Upper lobe of left lung (tissue), 4 donors: ENCODE data around the gene LIPN.

Source experiments
- EP300 ChIP-seq, 4 donors: sonication (generic); formaldehyde crosslinking; IDR thresholded peaks; one replicate each; pipeline ENCODE4 v1.5.1; 2017; ENCODE audit warnings: antibody characterized with exemption in 4 of 4, control low read depth in 2 of 4
- POLR2A ChIP-seq, 4 donors: fragments of 450-650 bp; IDR thresholded peaks; one replicate each; pipeline ENCODE4 v1.5.1; 2016 to 2017; ENCODE audit warnings: antibody characterized with exemption in 4 of 4, mild to moderate bottlenecking in 2 of 4
- POLR2AphosphoS5 ChIP-seq, 2 donors: sonication (generic); formaldehyde crosslinking; IDR thresholded peaks; one replicate each; pipeline ENCODE4 v1.5.1; 2017; ENCODE audit warnings: antibody characterized with exemption in 2 of 2

- TF ChIP-seq EP300 (IDR thresholded peaks at IDR 0.05) (no peak), POLR2A (IDR thresholded peaks at IDR 0.05) (no peak), POLR2AphosphoS5 (IDR thresholded peaks at IDR 0.05) (no peak)
Observed at GRCh38 chr10:88793712-88794299, 34.0 kb downstream of the LIPN start.
